IPS-NIHi11 (cell line): ENCODE results near the gene PCDHB7.
"Not testable (repeated sequence)": the region's sequence is repeated elsewhere in the genome, so short reads cannot be mapped to it uniquely, and the experiment has no call there.

Experiments
- DNase-seq: peaks from one replicate; pipeline ENCODE4 v3.0.0; 2012; ENCODE audit warnings: mixed read lengths, low spot score

The PCDHB7 gene

GRCh38 chr5:141180313-141180712 is 7.9 kb downstream of the PCDHB7 start:
- DNase-seq: no peak

- peak; percentile 60 for DNase-seq
Observed at GRCh38 chr5:141182248-141182647, 9.8 kb downstream of the PCDHB7 start, which contains the start of gene PCDHB16. Gene PCDHB16, plus strand, starts transcription at chr5:141182387. Its CDS starts 173 bp downstream, at chr5:141182560.

- not testable (repeated sequence) for DNase-seq
Observed at GRCh38 chr5:141184117-141184855, 11.8 kb downstream of the PCDHB7 start.

GRCh38 chr5:141186897-141187512 is 14.6 kb downstream of the PCDHB7 start, which contains the start of gene PCDHB9:
Gene PCDHB9, plus strand, starts transcription at chr5:141187161. Its CDS starts 158 bp downstream, at chr5:141187319.
- peak; percentile 59 for DNase-seq

GRCh38 chr5:141188682-141189081 is 16.2 kb downstream of the PCDHB7 start:
- DNase-seq: not testable (repeated sequence)

GRCh38 chr5:141189131-141189530 is 16.7 kb downstream of the PCDHB7 start:
- DNase-seq: not testable (repeated sequence)

GRCh38 chr5:141192110-141192725 is 19.8 kb downstream of the PCDHB7 start, which contains the start of gene PCDHB10:
Gene PCDHB10, plus strand, starts transcription at chr5:141192353. Its CDS starts 200 bp downstream, at chr5:141192553.
- peak; percentile 68 for DNase-seq

- DNase-seq: not testable (repeated sequence)
Observed at GRCh38 chr5:141194332-141194731, 21.9 kb downstream of the PCDHB7 start.

- no peak for DNase-seq
Observed at GRCh38 chr5:141196363-141196762, 23.9 kb downstream of the PCDHB7 start.

GRCh38 chr5:141199359-141200235 is 27.2 kb downstream of the PCDHB7 start, which contains the start of gene PCDHB11:
Gene PCDHB11, plus strand, starts transcription at chr5:141199627. Its CDS starts 148 bp downstream, at chr5:141199775.
- DNase-seq: peak; percentile 25

GRCh38 chr5:141201126-141201525 is 28.7 kb downstream of the PCDHB7 start:
- DNase-seq: not testable (repeated sequence)

- DNase-seq: not testable (repeated sequence)
Observed at GRCh38 chr5:141201646-141202045, 29.2 kb downstream of the PCDHB7 start.

GRCh38 chr5:141208478-141208877 is 36.0 kb downstream of the PCDHB7 start, which contains the start of gene PCDHB12:
Gene PCDHB12, plus strand, starts transcription at chr5:141208719. Its CDS starts 189 bp downstream, at chr5:141208908.
- no peak for DNase-seq

GRCh38 chr5:141210281-141210680 is 37.8 kb downstream of the PCDHB7 start:
- DNase-seq: not testable (repeated sequence)

- DNase-seq: not testable (repeated sequence)
Observed at GRCh38 chr5:141210849-141211248, 38.4 kb downstream of the PCDHB7 start.

GRCh38 chr5:141213656-141214339 is 41.4 kb downstream of the PCDHB7 start, which contains the start of gene PCDHB13:
Gene PCDHB13, plus strand, starts transcription at chr5:141213919. Its CDS starts 205 bp downstream, at chr5:141214124.
- DNase-seq: not testable (repeated sequence)

GRCh38 chr5:141214583-141214982 is 42.1 kb downstream of the PCDHB7 start:
- DNase-seq: not testable (repeated sequence)

- not testable (repeated sequence) for DNase-seq
Observed at GRCh38 chr5:141215504-141215903, 43.1 kb downstream of the PCDHB7 start.

GRCh38 chr5:141216035-141216434 is 43.6 kb downstream of the PCDHB7 start:
- not testable (repeated sequence) for DNase-seq

- peak; percentile 65 for DNase-seq
Observed at GRCh38 chr5:141223112-141223783, 50.8 kb downstream of the PCDHB7 start, which contains the start of gene PCDHB14. Gene PCDHB14, plus strand, starts transcription at chr5:141223343. Its CDS starts 163 bp downstream, at chr5:141223506.
